ENCODE results near the gene NAB1.

GRCh38 chr2:190656301-190656700 lies 7.4 kb downstream of the NAB1 start:
- TF ChIP-seq CTCF (tag by site-specific recombination; IDR thresholded peaks at IDR 0.05), result no peak
- TF ChIP-seq PRDM4 (tag by site-specific recombination; IDR thresholded peaks at IDR 0.05), result no peak
- TF ChIP-seq ZNF561 (tag by site-specific recombination; IDR thresholded peaks at IDR 0.05; ENCODE audit: borderline replicate concordance), result no peak
- no peak for TF ChIP-seq ZBTB8A (tag by site-specific recombination; IDR thresholded peaks at IDR 0.05)
- TF ChIP-seq ZNF280D (tag by site-specific recombination; IDR thresholded peaks at IDR 0.05), result no peak
- no peak for TF ChIP-seq ZEB2 (tag by site-specific recombination; IDR thresholded peaks at IDR 0.05)
- no peak for TF ChIP-seq PATZ1 (tag by site-specific recombination; IDR thresholded peaks at IDR 0.05)
- TF ChIP-seq ZSCAN23 (tag by site-specific recombination; IDR thresholded peaks at IDR 0.05), result no peak
- no peak for TF ChIP-seq ZBTB26 (tag by site-specific recombination; optimal IDR thresholded peaks at IDR 0.05)
- TF ChIP-seq ZNF670 (tag by site-specific recombination; IDR thresholded peaks at IDR 0.05; ENCODE audit: low read depth), result no peak
- TF ChIP-seq SCRT2 (tag by site-specific recombination; IDR thresholded peaks at IDR 0.05), result no peak
- no peak for TF ChIP-seq ZNF791 (tag by site-specific recombination; IDR thresholded peaks at IDR 0.05)

Measured in HEK293 (cell line).